Hepatocyte (in vitro differentiated cells): Measurements from ENCODE around the gene AQP11. TPM values are rescaled to one million over a fixed set of nuclear protein-coding genes. Genes with fewer than 3 reads are reported as not detected.

Source experiments
- DNase-seq: peaks from one replicate; pipeline ENCODE4 v3.0.0-alpha.2; 2016; ENCODE audit warnings: low spot score
- H2AFZ ChIP-seq: fragments of 200-600 bp; sonication (generic); 2 replicates; pipeline ENCODE4 v1.6.0; 2016; ENCODE audit warnings: antibody characterized with exemption, mild to moderate bottlenecking
- H3K27ac ChIP-seq: fragments of 200-600 bp; sonication (generic); 2 replicates; pipeline ENCODE4 v1.5.1; 2016; ENCODE audit warnings: mild to moderate bottlenecking
- H3K27me3 ChIP-seq: fragments of 200-600 bp; sonication (generic); 2 replicates; pipeline ENCODE4 v1.6.1; 2016
- H3K36me3 ChIP-seq: fragments of 200-600 bp; sonication (generic); replicated peaks from 2 replicates; pipeline ENCODE4 v1.5.1; 2016; ENCODE audit warnings: low read depth; ENCODE audit not compliant: insufficient read depth
- H3K4me1 ChIP-seq: fragments of 200-600 bp; sonication (generic); 2 replicates; pipeline ENCODE4 v1.5.1; 2016; ENCODE audit warnings: mild to moderate bottlenecking, moderate library complexity; ENCODE audit not compliant: insufficient read depth
- H3K4me2 ChIP-seq: fragments of 200-600 bp; sonication (generic); 2 replicates; pipeline ENCODE4 v1.6.0; 2016
- H3K4me3 ChIP-seq: fragments of 200-600 bp; sonication (generic); 2 replicates; pipeline ENCODE4 v1.5.1; 2016; ENCODE audit warnings: mild to moderate bottlenecking
- H3K79me2 ChIP-seq: fragments of 200-600 bp; sonication (generic); 2 replicates; pipeline ENCODE4 v1.6.0; 2017; ENCODE audit warnings: mild to moderate bottlenecking
- H3K9me2 ChIP-seq: fragments of 200-600 bp; sonication (generic); replicated peaks from 2 replicates; pipeline ENCODE4 v1.6.0; 2017; ENCODE audit warnings: mild to moderate bottlenecking; ENCODE audit not compliant: insufficient read depth
- H3K9me3 ChIP-seq: fragments of 200-600 bp; sonication (generic); 2 replicates; pipeline ENCODE4 v1.5.1; 2016; ENCODE audit warnings: low read depth, mild to moderate bottlenecking
- H4K20me1 ChIP-seq: fragments of 200-600 bp; sonication (generic); 2 replicates; pipeline ENCODE4 v1.6.0; 2016; ENCODE audit warnings: mild to moderate bottlenecking; ENCODE audit not compliant: insufficient read depth, poor library complexity, severe bottlenecking
- CTCF ChIP-seq: fragments of 200-600 bp; sonication (generic); IDR thresholded peaks from 2 replicates; pipeline ENCODE4 v1.5.1; 2016; ENCODE audit warnings: antibody characterized with exemption, mild to moderate bottlenecking; ENCODE audit not compliant: poor library complexity
- EZH2 ChIP-seq: fragments of 200-600 bp; sonication (generic); IDR thresholded peaks from 2 replicates; pipeline ENCODE4 v1.6.1; 2016; ENCODE audit warnings: antibody characterized with exemption, mild to moderate bottlenecking, borderline replicate concordance
- EZH2phosphoT487 ChIP-seq: fragments of 200-600 bp; sonication (generic); IDR thresholded peaks from one replicate; pipeline ENCODE4 v1.6.1; 2018; ENCODE audit warnings: antibody characterized with exemption, mild to moderate bottlenecking, low read depth, moderate library complexity; ENCODE audit not compliant: unreplicated experiment, severe bottlenecking
- WGBS: methylation state at CpG from one replicate; pipeline ENCODE4 v1.1.6; 2016; ENCODE audit warnings: low lambda C conversion rate; ENCODE audit errors: missing lambda C conversion rate; 5-methylcytosine and 5-hydroxymethylcytosine counted together
- polyA plus RNA-seq: library from polyadenylated mRNA; unstranded; fragments of >200 nt; fragmentation: Nextera tagmentation; extraction: Ambion mirVana; gene quantifications from 2 replicates; pipeline ENCODE4 v1.2.1, GENCODE V29; 2016
- total RNA-seq: library from RNA; depleted of rRNA; stranded (reverse); fragments of >200 nt; gene quantifications from 2 replicates; pipeline ENCODE4 v1.2.3, GENCODE V29; 2014

The AQP11 gene
- total RNA-seq (6.6 and 11.7 TPM in 2 replicates), polyA plus RNA-seq (9.3 and 13.5 TPM in 2 replicates)

- peak within 1 kb of the TSS; percentile 30 for H2AFZ ChIP-seq
- no peaks in the 10 kb centered on the region for H3K27me3 ChIP-seq
- 0% methylated on average over 36 of the region's 75 CpGs for WGBS
Measured at GRCh38 chr11:77589521-77590193, at the start of gene AQP11. TSS of gene AQP11 (plus strand) at chr11:77589953. CDS start at chr11:77589993, 40 bp downstream.

GRCh38 chr11:77542296-77542695 lies 47.5 kb upstream of the AQP11 start:
- H3K9me2 ChIP-seq, result no peaks in the 10 kb centered on the region
- no peak for TF ChIP-seq EZH2phosphoT487
- TF ChIP-seq CTCF, result no peak
- no peak for TF ChIP-seq EZH2
- no peak for DNase-seq
- no peak overlapping the region for H3K27ac ChIP-seq
- H3K4me1 ChIP-seq, result no peaks in the 10 kb centered on the region
- H3K27me3 ChIP-seq, result no peaks in the 10 kb centered on the region
- no peak overlapping the region for H3K4me3 ChIP-seq
- no peaks in the 10 kb centered on the region for H3K9me3 ChIP-seq
- H4K20me1 ChIP-seq, result no peaks in the 10 kb centered on the region
- H2AFZ ChIP-seq, result no peak overlapping the region
- H3K36me3 ChIP-seq, result no peaks in the 10 kb centered on the region
- 81% methylated on average over 1 of the region's 1 CpG for whole genome bisulfite sequencing
- H3K79me2 ChIP-seq, result no peaks in the 10 kb centered on the region
- H3K4me2 ChIP-seq, result no peak overlapping the region

More at GRCh38 chr11:77589521-77590193, at the start of gene AQP11:
- peak within 1 kb of the TSS; percentile 89 for H3K27ac ChIP-seq
- H3K9me3 ChIP-seq, result no peaks in the 10 kb centered on the region
- no peaks in the 10 kb centered on the region for H4K20me1 ChIP-seq
- no peak for TF ChIP-seq EZH2
- no peak for TF ChIP-seq CTCF
- TF ChIP-seq EZH2phosphoT487, result no peak
- H3K9me2 ChIP-seq, result no peaks in the 10 kb centered on the region
- peak within 1 kb of the TSS; percentile 94 for H3K4me2 ChIP-seq
- peak within 1 kb of the TSS; percentile 28 for H3K4me3 ChIP-seq
- no peaks in the 10 kb centered on the region for H3K36me3 ChIP-seq
- peaks cover 8% of the 10 kb centered on the region for H3K4me1 ChIP-seq
- peak; percentile 95 for DNase-seq
- H3K79me2 ChIP-seq, result peaks cover 18% of the 10 kb centered on the region

GRCh38 chr11:77547047-77547836 lies 42.5 kb upstream of the AQP11 start:
- no peaks in the 10 kb centered on the region for H3K9me3 ChIP-seq
- no peak overlapping the region for H3K4me2 ChIP-seq
- H3K27ac ChIP-seq, result peak overlapping the region; percentile 44
- no peaks in the 10 kb centered on the region for H3K9me2 ChIP-seq
- WGBS, result 91% methylated on average over 7 of the region's 7 CpGs
- no peaks in the 10 kb centered on the region for H3K27me3 ChIP-seq
- no peaks in the 10 kb centered on the region for H4K20me1 ChIP-seq
- no peaks in the 10 kb centered on the region for H3K4me1 ChIP-seq
- TF ChIP-seq EZH2phosphoT487 (no peak), EZH2 (no peak), CTCF (no peak)
- H3K4me3 ChIP-seq, result no peak overlapping the region
- no peak for DNase-seq
- H3K36me3 ChIP-seq, result no peaks in the 10 kb centered on the region
- no peaks in the 10 kb centered on the region for H3K79me2 ChIP-seq
- H2AFZ ChIP-seq, result peak overlapping the region; percentile 23
